H1 (cell line): ENCODE measurements around the gene PCP4L1. TPM values are rescaled to one million over a fixed set of nuclear protein-coding genes. Genes with fewer than 3 reads are reported as not detected.

ENCODE experiments used
- CTCF ChIA-PET: fragments of 300-600 bp; sonication (Branson Sonifier 250); formaldehyde crosslinking; loops from one replicate; lab custom pipeline; 2021; ENCODE audit not compliant: partially characterized antibody; lab: Charles Lee
- POLR2A ChIA-PET: fragments of 300-600 bp; sonication (Branson Sonifier 250); formaldehyde crosslinking; loops from one replicate; lab custom pipeline; 2021; ENCODE audit warnings: inconsistent platforms; ENCODE audit not compliant: partially characterized antibody; lab: Charles Lee
- DNase-seq, 2 experiments: peaks; one replicate each; pipeline versions ENCODE4 v3.0.0 to v3.0.0-alpha.2; 2010 to 2022; ENCODE audit warnings: low spot score in 2 of 2, low read depth in 1 of 2, mixed read lengths in 1 of 2
- FAIRE-seq: peaks from 2 replicates; lab custom pipeline; 2011; peaks lifted over from hg19 to GRCh38; lab: Jason Lieb, UNC
- H2AFZ ChIP-seq: 2 replicates; pipeline ENCODE4 v1.8.1; 2012; ENCODE audit warnings: low read length, inconsistent platforms
- H2AK5ac ChIP-seq: 2 replicates; pipeline ENCODE4 v1.6.1; 2013; ENCODE audit warnings: low read depth, low read length
- H2BK120ac ChIP-seq: replicated peaks from 2 replicates; pipeline ENCODE3; 2013; ENCODE audit warnings: low read depth, low read length, inconsistent platforms
- H2BK12ac ChIP-seq: 2 replicates; pipeline ENCODE4 v1.6.1; 2013; ENCODE audit warnings: low read depth, low read length
- H2BK15ac ChIP-seq: 2 replicates; pipeline ENCODE4 v1.6.1; 2013; ENCODE audit warnings: low read length
- H2BK20ac ChIP-seq: 2 replicates; pipeline ENCODE4 v1.6.1; 2013; ENCODE audit warnings: low read length
- H2BK5ac ChIP-seq: 2 replicates; pipeline ENCODE4 v1.6.1; 2013; ENCODE audit warnings: low read depth, low read length
- H3K14ac ChIP-seq: 2 replicates; pipeline ENCODE4 v1.6.1; 2013; ENCODE audit warnings: inconsistent platforms; ENCODE audit not compliant: insufficient read length
- H3K18ac ChIP-seq: 2 replicates; pipeline ENCODE4 v1.6.1; 2013; ENCODE audit warnings: low read length; ENCODE audit errors: extremely low read depth
- H3K23ac ChIP-seq: 2 replicates; pipeline ENCODE4 v1.6.1; 2013; ENCODE audit warnings: inconsistent platforms; ENCODE audit not compliant: insufficient read length
- H3K23me2 ChIP-seq: 2 replicates; pipeline ENCODE4 v1.6.1; 2013; ENCODE audit warnings: low read depth, low read length
- H3K27ac ChIP-seq: 2 replicates; pipeline ENCODE4 v1.6.1; 2011; ENCODE audit warnings: low read depth, low read length, inconsistent platforms
- H3K27me3 ChIP-seq, 4 experiments: replicated peaks in 1 of 4; 1 replicate in 1 of 4; 2 replicates in 3 of 4; pipeline versions ENCODE4 v1.6.1 to v1.8.1; 2011 to 2013; ENCODE audit warnings: low read length in 3 of 4, mild to moderate bottlenecking in 3 of 4, inconsistent platforms in 2 of 4, mixed read lengths in 2 of 4, moderate library complexity in 1 of 4; ENCODE audit not compliant: control insufficient read depth in 3 of 4, insufficient read depth in 3 of 4; ENCODE audit errors: extremely low read depth in 1 of 4
- H3K36me3 ChIP-seq, 4 experiments: 2 replicates each; pipeline versions ENCODE4 v1.6.1 to v1.8.1; 2011 to 2013; ENCODE audit warnings: mild to moderate bottlenecking in 4 of 4, low read length in 3 of 4, moderate library complexity in 2 of 4, control low read depth in 1 of 4, inconsistent platforms in 1 of 4; ENCODE audit not compliant: insufficient read depth in 4 of 4, control insufficient read depth in 2 of 4
- H3K4ac ChIP-seq: replicated peaks from 2 replicates; pipeline ENCODE3; 2013; ENCODE audit warnings: low read length, low read depth, mixed read lengths, inconsistent platforms; ENCODE audit not compliant: insufficient read length
- H3K4me1 ChIP-seq, 4 experiments: replicated peaks in 1 of 4; 1 replicate in 1 of 4; 2 replicates in 3 of 4; pipeline versions ENCODE4 v1.6.1 to v1.8.1; 2011 to 2013; ENCODE audit warnings: low read length in 3 of 4, inconsistent platforms in 2 of 4, mixed read lengths in 1 of 4; ENCODE audit not compliant: insufficient read depth in 4 of 4, control insufficient read depth in 3 of 4
- H3K4me2 ChIP-seq, 2 experiments: 2 replicates each; pipeline versions ENCODE4 v1.6.1 to v1.8.1; 2011 to 2013; ENCODE audit warnings: low read depth in 2 of 2, low read length in 2 of 2, control low read depth in 1 of 2, inconsistent platforms in 1 of 2, mild to moderate bottlenecking in 1 of 2; ENCODE audit not compliant: insufficient read depth in 1 of 2
- H3K4me3 ChIP-seq, 4 experiments: fragments of 200-600, 300-600 bp in 1 of 4; sonication (generic), shearing (Covaris generic), sonication (Bioruptor Twin) in 1 of 4; 2 replicates each; pipeline versions ENCODE4 v1.5.1 to v1.8.1; 2011 to 2016; ENCODE audit warnings: low read length in 4 of 4, low read depth in 3 of 4, control low read depth in 2 of 4, inconsistent platforms in 2 of 4, mild to moderate bottlenecking in 2 of 4, mixed read lengths in 1 of 4, moderate library complexity in 1 of 4; ENCODE audit not compliant: insufficient read depth in 2 of 4; ENCODE audit errors: extremely low read depth in 1 of 4
- H3K56ac ChIP-seq: replicated peaks from 2 replicates; pipeline ENCODE3; 2013; ENCODE audit warnings: low read depth, mild to moderate bottlenecking, mixed read lengths, low read length, inconsistent platforms; ENCODE audit not compliant: insufficient read length
- H3K79me1 ChIP-seq: 2 replicates; pipeline ENCODE4 v1.6.1; 2013; ENCODE audit warnings: low read depth, low read length, control low read depth
- H3K79me2 ChIP-seq, 2 experiments: 2 replicates each; pipeline versions ENCODE4 v1.6.1 to v1.8.1; 2012 to 2013; ENCODE audit warnings: low read length in 2 of 2, mild to moderate bottlenecking in 2 of 2, inconsistent platforms in 1 of 2; ENCODE audit not compliant: insufficient read depth in 2 of 2, control insufficient read depth in 1 of 2
- H3K9ac ChIP-seq, 4 experiments: replicated peaks in 1 of 4; 1 replicate in 1 of 4; 2 replicates in 3 of 4; pipeline versions ENCODE4 v1.6.1 to v1.8.1; 2011 to 2013; ENCODE audit warnings: low read depth in 3 of 4, low read length in 3 of 4, control low read depth in 2 of 4, mild to moderate bottlenecking in 2 of 4, moderate library complexity in 2 of 4, inconsistent platforms in 1 of 4; ENCODE audit errors: extremely low read depth in 1 of 4
- H3K9me3 ChIP-seq, 2 experiments: 2 replicates each; pipeline versions ENCODE4 v1.6.1 to v1.8.1; 2012 to 2013; ENCODE audit warnings: mild to moderate bottlenecking in 2 of 2, moderate library complexity in 2 of 2, control low read depth in 1 of 2, inconsistent platforms in 1 of 2, low read depth in 1 of 2, low read length in 1 of 2, mixed read lengths in 1 of 2; ENCODE audit not compliant: insufficient read depth in 2 of 2
- H4K20me1 ChIP-seq, 2 experiments: replicated peaks in 1 of 2; 2 replicates each; pipeline versions ENCODE3 to v1.8.1; 2011 to 2013; ENCODE audit warnings: inconsistent platforms in 2 of 2, low read length in 2 of 2, mild to moderate bottlenecking in 1 of 2; ENCODE audit not compliant: insufficient read depth in 2 of 2, control insufficient read depth in 1 of 2
- H4K5ac ChIP-seq: 2 replicates; pipeline ENCODE4 v1.6.1; 2013; ENCODE audit warnings: low read length, low read depth, mixed read lengths, inconsistent platforms; ENCODE audit not compliant: insufficient read length
- H4K8ac ChIP-seq: 2 replicates; pipeline ENCODE4 v1.8.0; 2013; ENCODE audit warnings: mild to moderate bottlenecking, moderate library complexity, low read length, inconsistent platforms; ENCODE audit not compliant: insufficient read depth; ENCODE audit errors: extremely low read depth
- H4K91ac ChIP-seq: replicated peaks from 2 replicates; pipeline ENCODE3; 2013; ENCODE audit warnings: low read length, mixed read lengths, inconsistent platforms; ENCODE audit not compliant: insufficient read length
- ASH2L ChIP-seq: fragments of 200-600, 300-600 bp; sonication (generic); IDR thresholded peaks from one replicate; pipeline ENCODE4 v1.7.1; 2017; ENCODE audit warnings: low read length
- HDAC2 ChIP-seq, 2 experiments: fragments of 300-600 bp in 1 of 2; sonication (generic) in 1 of 2; IDR thresholded peaks; 2 replicates each; pipeline ENCODE4 v1.6.1; 2011 to 2012; ENCODE audit warnings: low read depth in 2 of 2, low read length in 2 of 2, mild to moderate bottlenecking in 2 of 2, moderate library complexity in 2 of 2, borderline replicate concordance in 1 of 2, inconsistent platforms in 1 of 2
- RXRA ChIP-seq: IDR thresholded peaks from 2 replicates; pipeline ENCODE4 v1.6.1; 2011; ENCODE audit warnings: low read depth, mild to moderate bottlenecking, low read length, moderate library complexity; ENCODE audit not compliant: insufficient read depth
- SAP30 ChIP-seq: fragments of 300-600 bp; sonication (generic); IDR thresholded peaks from 2 replicates; pipeline ENCODE4 v1.7.1; 2012; ENCODE audit warnings: low read length, moderate library complexity, mild to moderate bottlenecking, inconsistent platforms; ENCODE audit not compliant: insufficient read depth, insufficient replicate concordance
- SIX5 ChIP-seq: IDR thresholded peaks from 2 replicates; pipeline ENCODE4 v1.6.1; 2011; ENCODE audit warnings: mild to moderate bottlenecking, low read depth, low read length
- SP1 ChIP-seq: IDR thresholded peaks from 2 replicates; pipeline ENCODE4 v1.6.1; 2011; ENCODE audit warnings: low read depth, low read length
- TAF7 ChIP-seq: optimal IDR thresholded peaks from 2 replicates; pipeline ENCODE3; 2011; ENCODE audit warnings: low read depth, mild to moderate bottlenecking, inconsistent platforms, low read length, moderate library complexity, borderline replicate concordance
- WGBS, 2 experiments: shearing (Covaris generic) in 1 of 2; methylation state at CpG; one replicate each; pipeline versions ENCODE4 v1.1.6 to v1.1.7; 2013 to 2015; ENCODE audit warnings: low lambda C conversion rate in 2 of 2, mixed read lengths in 2 of 2, inconsistent platforms in 1 of 2, low coverage in 1 of 2, missing lambda C conversion rate in 1 of 2; ENCODE audit not compliant: insufficient replicate concordance in 2 of 2, insufficient coverage in 1 of 2, insufficient read length in 1 of 2; ENCODE audit errors: extremely low coverage in 1 of 2, missing lambda C conversion rate in 1 of 2; 5-methylcytosine and 5-hydroxymethylcytosine counted together
- polyA plus RNA-seq, 7 experiments: library from polyadenylated mRNA; depleted of rRNA in 3 of 7; stranded (reverse) in 5 of 7; unstranded in 2 of 7; fragments of >200 nt in 5 of 7; fragments of 200-250 nt in 2 of 7; gene quantifications; 1 replicate in 5 of 7; 2 replicates in 1 of 7; 4 replicates in 1 of 7; pipeline versions ENCODE4 v1.2.1 to v1.2.3, GENCODE V29; 2011 to 2013; ENCODE audit warnings: missing spikeins in 2 of 7, mixed read lengths in 2 of 7
- total RNA-seq: library from RNA; stranded (reverse); fragmentation: NEBNext Ultra II Directional; extraction: Animal tissue kit (Norgen Biotek cat#: 25700); gene quantifications from 2 replicates; pipeline ENCODE4 v1.2.1, GENCODE V29; 2021

Gene PCP4L1
- total and polyA plus RNA-seq, 2 of the 8 experiments (the other 6 are each of a cell fraction or from before 2014, with no cell fraction given), result 0.41 to 1.0 TPM

DNA sequence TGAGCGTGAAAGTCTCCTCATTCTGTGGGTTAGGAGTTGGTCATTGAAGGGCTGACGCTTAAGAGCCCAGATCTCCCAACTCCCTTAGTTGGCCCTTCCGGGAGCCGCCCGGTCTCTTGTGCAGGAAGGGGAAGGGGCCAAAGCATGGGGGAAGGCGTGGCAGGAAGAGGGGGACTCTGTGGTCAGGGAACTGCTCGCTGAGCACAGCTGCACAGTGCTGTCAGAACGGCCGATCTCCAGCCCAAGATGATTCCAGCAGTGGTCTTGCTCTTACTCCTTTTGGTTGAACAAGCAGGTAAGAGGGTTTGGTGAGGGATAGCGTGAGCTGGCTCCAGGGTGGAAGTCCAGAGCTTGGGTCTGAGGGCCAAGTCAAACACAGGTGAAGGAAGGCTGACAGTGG is 43.5 kb upstream of the PCP4L1 start, which contains the start of gene FCER1G:
Gene FCER1G (plus strand): TSS at position 220 of the 400 bp plus-strand sequence. CDS start 27 bp downstream, at position 247.
- Histone ChIP-seq H3K79me1 (no peaks in the 10 kb centered on the region), H3K4ac (no peak within 1 kb of the TSS), H3K14ac (no peak within 1 kb of the TSS), H2AFZ (no peak within 1 kb of the TSS), H2BK12ac (no peak within 1 kb of the TSS), H2BK15ac (no peak within 1 kb of the TSS), H3K9ac (no peak within 1 kb of the TSS), H2BK120ac (no peak within 1 kb of the TSS), H3K27ac (no peak within 1 kb of the TSS), H3K36me3 (peaks cover 25 to 43% (median 40%) of the 10 kb centered on the region in 4 experiments), H3K18ac (no peak within 1 kb of the TSS), H3K79me2 (no peaks in the 10 kb centered on the region), H3K27me3 (no peaks in the 10 kb centered on the region), H4K5ac (no peak within 1 kb of the TSS), H3K4me3 (no peak within 1 kb of the TSS), H3K9me3 (no peaks in the 10 kb centered on the region), H2BK5ac (no peak within 1 kb of the TSS), H3K23me2 (no peaks in the 10 kb centered on the region), H4K20me1 (peaks cover 1 to 4% of the 10 kb centered on the region in 2 experiments), H3K4me2 (no peak within 1 kb of the TSS), H3K4me1 (peaks cover 0 to 13% (median 1%) of the 10 kb centered on the region in 4 experiments; a peak in 6 of 7 replicates), H4K8ac (no peak within 1 kb of the TSS; the same call in 1 of the 2 replicates), H3K56ac (no peak within 1 kb of the TSS), H3K23ac (no peak within 1 kb of the TSS), H4K91ac (no peak within 1 kb of the TSS)
- no peak for FAIRE-seq
- no peak for DNase-seq
- POLR2A ChIA-PET, result interaction anchor here (0.9 to 9.9 kb wide), 5 partner anchors 9 to 99 kb away, joined by 3 to 82 read pairs (median 5); partner anchors contain the start of genes ADAMTS4, NDUFS2 and SDHC
- CTCF ChIA-PET, result interaction anchor here (1.0 to 23.7 kb wide), 6 partner anchors 10 to 168 kb away, joined by 3 to 427 read pairs (median 46); partner anchors contain the start of genes ADAMTS4, NDUFS2, SDHC and TOMM40L
- 86% methylated on average over 10 of the region's 10 CpGs; no CpG with 5 or more reads in 1 of the 2 experiments for WGBS, 2 experiments
- TF ChIP-seq RXRA, result no peak
- no peak for TF ChIP-seq TAF7
- TF ChIP-seq ASH2L, result no peak
- no peak for TF ChIP-seq SIX5
- no peak for TF ChIP-seq HDAC2 (IDR thresholded peaks at IDR 0.05; ENCODE audit: borderline replicate concordance in 1 of 2, low read depth in 2 of 2, low read length in 2 of 2)
- TF ChIP-seq SAP30, result no peak
- TF ChIP-seq SP1, result no peak
- TF ChIP-seq, all 59 proteins: peak for 0
- no peak within 1 kb of the TSS for H2AK5ac ChIP-seq
- no peak within 1 kb of the TSS for H2BK20ac ChIP-seq
